ENCODE data around the gene SLC35F2.

The SLC35F2 gene

GRCh38 chr11:107816028-107816427, 42.6 kb downstream of the SLC35F2 start:
- TF ChIP-seq TAF1 (IDR thresholded peaks at IDR 0.05; ENCODE audit: borderline replicate concordance, insufficient read depth, low read length) (no peak), FOXP2 (optimal IDR thresholded peaks at IDR 0.05; ENCODE audit: borderline replicate concordance, extremely low read depth, extremely low read length, insufficient read depth) (no peak), SIN3A (IDR thresholded peaks at IDR 0.05; ENCODE audit: borderline replicate concordance, insufficient read depth, low read length) (no peak), POLR2AphosphoS5 (IDR thresholded peaks at IDR 0.05; ENCODE audit: low read depth, low read length) (no peak)
- TF ChIP-seq, protein P1, sequence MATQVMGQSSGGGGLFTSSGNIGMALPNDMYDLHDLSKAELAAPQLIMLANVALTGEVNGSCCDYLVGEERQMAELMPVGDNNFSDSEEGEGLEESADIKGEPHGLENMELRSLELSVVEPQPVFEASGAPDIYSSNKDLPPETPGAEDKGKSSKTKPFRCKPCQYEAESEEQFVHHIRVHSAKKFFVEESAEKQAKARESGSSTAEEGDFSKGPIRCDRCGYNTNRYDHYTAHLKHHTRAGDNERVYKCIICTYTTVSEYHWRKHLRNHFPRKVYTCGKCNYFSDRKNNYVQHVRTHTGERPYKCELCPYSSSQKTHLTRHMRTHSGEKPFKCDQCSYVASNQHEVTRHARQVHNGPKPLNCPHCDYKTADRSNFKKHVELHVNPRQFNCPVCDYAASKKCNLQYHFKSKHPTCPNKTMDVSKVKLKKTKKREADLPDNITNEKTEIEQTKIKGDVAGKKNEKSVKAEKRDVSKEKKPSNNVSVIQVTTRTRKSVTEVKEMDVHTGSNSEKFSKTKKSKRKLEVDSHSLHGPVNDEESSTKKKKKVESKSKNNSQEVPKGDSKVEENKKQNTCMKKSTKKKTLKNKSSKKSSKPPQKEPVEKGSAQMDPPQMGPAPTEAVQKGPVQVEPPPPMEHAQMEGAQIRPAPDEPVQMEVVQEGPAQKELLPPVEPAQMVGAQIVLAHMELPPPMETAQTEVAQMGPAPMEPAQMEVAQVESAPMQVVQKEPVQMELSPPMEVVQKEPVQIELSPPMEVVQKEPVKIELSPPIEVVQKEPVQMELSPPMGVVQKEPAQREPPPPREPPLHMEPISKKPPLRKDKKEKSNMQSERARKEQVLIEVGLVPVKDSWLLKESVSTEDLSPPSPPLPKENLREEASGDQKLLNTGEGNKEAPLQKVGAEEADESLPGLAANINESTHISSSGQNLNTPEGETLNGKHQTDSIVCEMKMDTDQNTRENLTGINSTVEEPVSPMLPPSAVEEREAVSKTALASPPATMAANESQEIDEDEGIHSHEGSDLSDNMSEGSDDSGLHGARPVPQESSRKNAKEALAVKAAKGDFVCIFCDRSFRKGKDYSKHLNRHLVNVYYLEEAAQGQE (IDR thresholded peaks at IDR 0.05; ENCODE audit: insufficient read depth in 1 of 2, low read depth in 2 of 2, low read length in 2 of 2) = no peak

- TF ChIP-seq, protein P1 (IDR thresholded peaks at IDR 0.05; ENCODE audit: insufficient read depth in 1 of 2, low read depth in 2 of 2, low read length in 2 of 2) = no peak
- no peak for TF ChIP-seq SIN3A (IDR thresholded peaks at IDR 0.05; ENCODE audit: borderline replicate concordance, insufficient read depth, low read length)
- TF ChIP-seq POLR2AphosphoS5 (IDR thresholded peaks at IDR 0.05; ENCODE audit: low read depth, low read length) = no peak
- TF ChIP-seq TAF1 (IDR thresholded peaks at IDR 0.05; ENCODE audit: borderline replicate concordance, insufficient read depth, low read length) = no peak
- TF ChIP-seq FOXP2 (optimal IDR thresholded peaks at IDR 0.05; ENCODE audit: borderline replicate concordance, extremely low read depth, extremely low read length, insufficient read depth) = no peak
Observed at GRCh38 chr11:107810875-107811274, 47.7 kb downstream of the SLC35F2 start.

DNA sequence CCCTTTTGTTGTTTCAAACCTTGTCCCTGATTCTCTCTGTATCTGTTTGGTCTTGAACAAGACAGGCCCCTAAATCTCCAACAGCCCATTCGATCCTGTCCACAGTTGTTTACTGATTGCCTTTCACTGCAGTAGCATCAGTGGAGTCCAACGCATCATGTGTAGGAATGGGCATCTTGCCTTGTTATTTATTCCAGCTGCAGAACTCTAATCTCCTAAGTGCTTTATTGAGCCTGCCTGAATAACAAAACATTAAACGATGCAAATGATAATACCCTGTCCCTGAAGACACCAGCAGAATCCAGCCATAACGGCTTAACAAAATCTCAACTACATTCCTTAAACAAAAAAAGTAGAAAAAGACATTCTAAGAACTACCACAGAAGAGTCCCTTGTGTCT, 50.1 kb downstream of the SLC35F2 start:
- TF ChIP-seq SIN3A (IDR thresholded peaks at IDR 0.05; ENCODE audit: borderline replicate concordance, insufficient read depth, low read length) = no peak
- TF ChIP-seq, protein P1 (IDR thresholded peaks at IDR 0.05; ENCODE audit: insufficient read depth in 1 of 2, low read depth in 2 of 2, low read length in 2 of 2) = no peak
- no peak for TF ChIP-seq FOXP2 (optimal IDR thresholded peaks at IDR 0.05; ENCODE audit: borderline replicate concordance, extremely low read depth, extremely low read length, insufficient read depth)
- TF ChIP-seq TAF1 (IDR thresholded peaks at IDR 0.05; ENCODE audit: borderline replicate concordance, insufficient read depth, low read length) = no peak
- TF ChIP-seq POLR2AphosphoS5 (IDR thresholded peaks at IDR 0.05; ENCODE audit: low read depth, low read length) = no peak

- no peak for TF ChIP-seq POLR2AphosphoS5 (IDR thresholded peaks at IDR 0.05; ENCODE audit: low read depth, low read length)
- no peak for TF ChIP-seq TAF1 (IDR thresholded peaks at IDR 0.05; ENCODE audit: borderline replicate concordance, insufficient read depth, low read length)
- no peak for TF ChIP-seq FOXP2 (optimal IDR thresholded peaks at IDR 0.05; ENCODE audit: borderline replicate concordance, extremely low read depth, extremely low read length, insufficient read depth)
- TF ChIP-seq, protein P1 (IDR thresholded peaks at IDR 0.05; ENCODE audit: insufficient read depth in 1 of 2, low read depth in 2 of 2, low read length in 2 of 2) = no peak
- TF ChIP-seq SIN3A (IDR thresholded peaks at IDR 0.05; ENCODE audit: borderline replicate concordance, insufficient read depth, low read length) = no peak
Observed at GRCh38 chr11:107804971-107805370, 53.6 kb downstream of the SLC35F2 start.

DNA sequence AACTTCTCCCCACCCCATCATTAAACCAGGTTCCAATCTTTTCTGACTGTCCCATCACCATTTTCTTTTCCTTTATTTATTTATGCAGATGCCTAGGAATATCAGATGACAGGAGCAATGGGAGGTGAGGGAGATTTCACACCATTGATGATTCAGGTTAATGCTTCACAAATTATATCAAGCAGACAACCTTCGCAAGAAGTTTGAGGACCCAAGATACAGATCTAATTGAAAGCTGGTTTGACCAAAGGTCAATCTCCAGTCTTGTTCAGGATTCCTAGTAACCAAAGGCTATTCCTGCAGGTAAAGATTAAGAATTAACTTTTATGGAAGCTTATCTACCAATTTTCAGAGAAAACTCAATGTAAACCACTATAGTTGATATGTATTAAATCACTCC, 54.4 kb downstream of the SLC35F2 start:
- TF ChIP-seq, protein P1 (IDR thresholded peaks at IDR 0.05; ENCODE audit: insufficient read depth in 1 of 2, low read depth in 2 of 2, low read length in 2 of 2) = no peak
- TF ChIP-seq FOXP2 (optimal IDR thresholded peaks at IDR 0.05; ENCODE audit: borderline replicate concordance, extremely low read depth, extremely low read length, insufficient read depth) (no peak), TAF1 (IDR thresholded peaks at IDR 0.05; ENCODE audit: borderline replicate concordance, insufficient read depth, low read length) (no peak), SIN3A (IDR thresholded peaks at IDR 0.05; ENCODE audit: borderline replicate concordance, insufficient read depth, low read length) (no peak), POLR2AphosphoS5 (IDR thresholded peaks at IDR 0.05; ENCODE audit: low read depth, low read length) (no peak)
